KMS-11 (cell line): ENCODE measurements around the gene GOLGA3.

Experiments used
- H2AFZ ChIP-seq: fragments of 200-600 bp; sonication (generic); 2 replicates; pipeline ENCODE4 v1.6.1; 2016; ENCODE audit warnings: antibody characterized with exemption, mixed run types, low read depth
- H3K27ac ChIP-seq: fragments of 200-600 bp; sonication (generic); 2 replicates; pipeline ENCODE4 v1.6.1; 2016; ENCODE audit warnings: mild to moderate bottlenecking, mixed run types
- H3K27me3 ChIP-seq: fragments of 200-600 bp; sonication (generic); 2 replicates; pipeline ENCODE4 v1.6.1; 2017; ENCODE audit warnings: mild to moderate bottlenecking, low read depth, mixed run types, moderate library complexity; ENCODE audit not compliant: insufficient read depth
- H3K36me3 ChIP-seq: fragments of 200-600 bp; sonication (generic); 2 replicates; pipeline ENCODE4 v1.6.1; 2017; ENCODE audit warnings: mild to moderate bottlenecking, mixed run types; ENCODE audit not compliant: insufficient read depth
- H3K4me1 ChIP-seq: fragments of 200-600 bp; sonication (generic); 2 replicates; pipeline ENCODE4 v1.6.1; 2016; ENCODE audit warnings: mild to moderate bottlenecking, low read depth, mixed run types; ENCODE audit not compliant: poor library complexity, severe bottlenecking
- H3K4me2 ChIP-seq: fragments of 200-600 bp; sonication (generic); 2 replicates; pipeline ENCODE4 v1.7.0; 2016; ENCODE audit warnings: mild to moderate bottlenecking, mixed run types
- H3K4me3 ChIP-seq: fragments of 200-600 bp; sonication (generic); IDR thresholded peaks from 2 replicates; pipeline ENCODE4 v1.6.1; 2017; ENCODE audit warnings: low read depth, low read length, mixed read lengths; ENCODE audit not compliant: insufficient read depth
- H3K79me2 ChIP-seq: fragments of 200-600 bp; sonication (generic); 2 replicates; pipeline ENCODE4 v1.6.1; 2016; ENCODE audit warnings: low read depth, mixed run types; ENCODE audit not compliant: insufficient read depth
- H3K9ac ChIP-seq: fragments of 200-600 bp; sonication (generic); 2 replicates; pipeline ENCODE4 v1.6.1; 2016; ENCODE audit warnings: mild to moderate bottlenecking, mixed run types
- H4K20me1 ChIP-seq: fragments of 200-600 bp; sonication (generic); 2 replicates; pipeline ENCODE4 v1.6.1; 2016; ENCODE audit warnings: mild to moderate bottlenecking, mixed run types; ENCODE audit not compliant: insufficient read depth
- CTCF ChIP-seq: fragments of 200-600 bp; sonication (generic); conservative IDR thresholded peaks from 2 replicates; pipeline ENCODE4 v1.6.1; 2017; ENCODE audit warnings: low read depth, mild to moderate bottlenecking, antibody characterized with exemption, low read length, moderate library complexity, mixed read lengths

Gene GOLGA3

GRCh38 chr12:132786192-132786591, 42.5 kb downstream of the GOLGA3 start:
- TF ChIP-seq CTCF, result no peak
- Histone ChIP-seq H2AFZ (no peak overlapping the region), H4K20me1 (no peaks in the 10 kb centered on the region), H3K79me2 (no peaks in the 10 kb centered on the region), H3K4me1 (no peaks in the 10 kb centered on the region), H3K36me3 (no peaks in the 10 kb centered on the region), H3K9ac (no peak overlapping the region), H3K27me3 (no peaks in the 10 kb centered on the region), H3K4me2 (no peak overlapping the region), H3K4me3 (no peak overlapping the region), H3K27ac (no peak overlapping the region)

GRCh38 chr12:132784580-132784979, 44.1 kb downstream of the GOLGA3 start:
- Histone ChIP-seq H3K36me3 (no peaks in the 10 kb centered on the region), H4K20me1 (no peaks in the 10 kb centered on the region), H3K9ac (no peak overlapping the region), H3K27ac (no peak overlapping the region), H3K4me2 (no peak overlapping the region), H3K27me3 (no peaks in the 10 kb centered on the region), H3K4me3 (no peak overlapping the region), H2AFZ (no peak overlapping the region), H3K4me1 (no peaks in the 10 kb centered on the region), H3K79me2 (no peaks in the 10 kb centered on the region)
- TF ChIP-seq CTCF, result no peak

GRCh38 chr12:132783917-132784531, 44.6 kb downstream of the GOLGA3 start:
- Histone ChIP-seq H3K27me3 (no peaks in the 10 kb centered on the region), H3K4me1 (no peaks in the 10 kb centered on the region), H3K4me2 (no peak overlapping the region), H2AFZ (no peak overlapping the region), H3K4me3 (no peak overlapping the region), H3K9ac (no peak overlapping the region), H3K36me3 (no peaks in the 10 kb centered on the region), H4K20me1 (no peaks in the 10 kb centered on the region), H3K79me2 (no peaks in the 10 kb centered on the region), H3K27ac (no peak overlapping the region)
- no peak for TF ChIP-seq CTCF

GRCh38 chr12:132781938-132782337, 46.7 kb downstream of the GOLGA3 start:
- H3K4me2 ChIP-seq, result no peak overlapping the region
- H4K20me1 ChIP-seq, result no peaks in the 10 kb centered on the region
- H3K36me3 ChIP-seq, result no peaks in the 10 kb centered on the region
- H3K9ac ChIP-seq, result no peak overlapping the region
- TF ChIP-seq CTCF, result no peak
- no peaks in the 10 kb centered on the region for H3K27me3 ChIP-seq
- no peak overlapping the region for H3K27ac ChIP-seq
- no peak overlapping the region for H2AFZ ChIP-seq
- no peaks in the 10 kb centered on the region for H3K79me2 ChIP-seq
- no peaks in the 10 kb centered on the region for H3K4me1 ChIP-seq
- no peak overlapping the region for H3K4me3 ChIP-seq
